NCI-H2227 treated with DMSO at 0.1 percent for 48 hours (cell line): ENCODE data around the gene RIPOR2.
"Not testable (repeated sequence)": the region's sequence is repeated elsewhere in the genome, so short reads cannot be mapped to it uniquely, and the experiment has no call there.

ENCODE experiments used
- DNase-seq: peaks from one replicate; lab custom pipeline; 2025; lab: John Stamatoyannopoulos, UW

Gene RIPOR2

GRCh38 chr6:24903681-24904080, 32.1 kb downstream of the RIPOR2 start:
- no peak for DNase-seq

- no peak for DNase-seq
Observed at GRCh38 chr6:24902782-24903181, 33.0 kb downstream of the RIPOR2 start.

GRCh38 chr6:24901698-24902328, 33.9 kb downstream of the RIPOR2 start:
- no peak for DNase-seq

- no peak for DNase-seq
Observed at GRCh38 chr6:24900917-24901697, 34.7 kb downstream of the RIPOR2 start.

GRCh38 chr6:24899997-24900325, 35.8 kb downstream of the RIPOR2 start:
- DNase-seq, result no peak

- DNase-seq, result no peak
Observed at GRCh38 chr6:24899136-24899996, 36.4 kb downstream of the RIPOR2 start.

GRCh38 chr6:24898676-24899075, 37.1 kb downstream of the RIPOR2 start:
- no peak for DNase-seq

GRCh38 chr6:24897186-24897585, 38.6 kb downstream of the RIPOR2 start:
- no peak for DNase-seq

GRCh38 chr6:24893342-24893850, 42.4 kb downstream of the RIPOR2 start:
- DNase-seq, result no peak

- DNase-seq, result no peak
Observed at GRCh38 chr6:24891004-24891403, 44.8 kb downstream of the RIPOR2 start.

GRCh38 chr6:24890471-24890870, 45.3 kb downstream of the RIPOR2 start:
- no peak for DNase-seq

- DNase-seq, result no peak
Observed at GRCh38 chr6:24888715-24889370, 46.9 kb downstream of the RIPOR2 start.

GRCh38 chr6:24887545-24888140, 48.1 kb downstream of the RIPOR2 start:
- no peak for DNase-seq

- no peak for DNase-seq
Observed at GRCh38 chr6:24883618-24884017, 52.1 kb downstream of the RIPOR2 start.

GRCh38 chr6:24882835-24883555, 52.8 kb downstream of the RIPOR2 start:
- no peak for DNase-seq

GRCh38 chr6:24882295-24882694, 53.5 kb downstream of the RIPOR2 start:
- no peak for DNase-seq

- DNase-seq, result no peak
Observed at GRCh38 chr6:24881376-24881775, 54.4 kb downstream of the RIPOR2 start.

- DNase-seq, result no peak
Observed at GRCh38 chr6:24880451-24880850, 55.3 kb downstream of the RIPOR2 start.

GRCh38 chr6:24879351-24879750, 56.4 kb downstream of the RIPOR2 start:
- DNase-seq, result no peak

GRCh38 chr6:24877747-24878146, 58.0 kb downstream of the RIPOR2 start:
- not testable (repeated sequence) for DNase-seq
